Endothelial cell of umbilical vein (primary cell): ENCODE results near the gene MYLK. TPM values are rescaled to one million over a fixed set of nuclear protein-coding genes. Genes with fewer than 3 reads are reported as not detected.

ENCODE experiments used
- BruUV-seq: library from RNA; stranded (reverse); fragments of 400-500 nt; replicated peaks from 2 replicates; lab custom pipeline; 2021; lab: Mats Ljungman, UMichigan
- CTCF ChIA-PET: fragments of 300-600, 350-600 bp; sonication (Branson Sonifier 250); formaldehyde crosslinking; loops from one replicate; lab custom pipeline; 2021; ENCODE audit warnings: antibody characterized with exemption, inconsistent platforms; lab: Charles Lee
- POLR2A ChIA-PET: fragments of 300-600, 350-600 bp; sonication (Branson Sonifier 250); formaldehyde crosslinking; loops from one replicate; lab custom pipeline; 2021; ENCODE audit warnings: antibody characterized with exemption, inconsistent platforms; lab: Charles Lee
- DNase-seq: peaks from one replicate; pipeline ENCODE4 v3.0.0-alpha.2; 2011; ENCODE audit warnings: low read depth, low spot score
- FAIRE-seq: peaks from 2 replicates; lab custom pipeline; 2011; peaks lifted over from hg19 to GRCh38; lab: Jason Lieb, UNC
- H2AFZ ChIP-seq: 2 replicates; pipeline ENCODE4 v1.6.0; 2012; ENCODE audit warnings: low read depth, low read length, control low read depth, inconsistent platforms
- H3K27ac ChIP-seq: 2 replicates; pipeline ENCODE4 v1.5.1; 2011; ENCODE audit warnings: low read depth, mild to moderate bottlenecking, control low read depth, low read length, moderate library complexity; ENCODE audit not compliant: insufficient read depth
- H3K27me3 ChIP-seq, 2 experiments: 2 replicates each; pipeline versions ENCODE4 v1.6.0 to v1.6.1; 2011; ENCODE audit warnings: low read length in 2 of 2, mixed read lengths in 1 of 2; ENCODE audit not compliant: control insufficient read depth in 2 of 2, insufficient read depth in 2 of 2
- H3K36me3 ChIP-seq, 2 experiments: 2 replicates in 1 of 2; 3 replicates in 1 of 2; pipeline ENCODE4 v1.5.1; 2011; ENCODE audit warnings: low read length in 2 of 2, mild to moderate bottlenecking in 1 of 2, moderate library complexity in 1 of 2; ENCODE audit not compliant: control insufficient read depth in 2 of 2, insufficient read depth in 2 of 2; ENCODE audit errors: extremely low read depth in 1 of 2
- H3K4me1 ChIP-seq: 3 replicates; pipeline ENCODE4 v1.5.1; 2011; ENCODE audit warnings: mild to moderate bottlenecking, low read length; ENCODE audit not compliant: control insufficient read depth, insufficient read depth; ENCODE audit errors: extremely low read depth
- H3K4me2 ChIP-seq: 2 replicates; pipeline ENCODE4 v1.6.1; 2011; ENCODE audit warnings: low read length, control low read depth, mixed read lengths; ENCODE audit not compliant: insufficient read depth
- H3K4me3 ChIP-seq, 3 experiments: fragments of 200-600 bp in 1 of 3; sonication (generic), shearing (Covaris generic) in 1 of 3; replicated peaks in 1 of 3; 2 replicates each; pipeline ENCODE4 v1.5.1; 2011 to 2016; ENCODE audit warnings: control low read depth in 3 of 3, low read length in 3 of 3, mild to moderate bottlenecking in 2 of 3, inconsistent platforms in 1 of 3, low read depth in 1 of 3, moderate library complexity in 1 of 3; ENCODE audit not compliant: insufficient read depth in 1 of 3
- H3K79me2 ChIP-seq: 2 replicates; pipeline ENCODE4 v1.6.0; 2012; ENCODE audit warnings: low read length, inconsistent platforms; ENCODE audit not compliant: control insufficient read depth, insufficient read depth
- H3K9ac ChIP-seq: replicated peaks from 2 replicates; pipeline ENCODE3; 2011; ENCODE audit warnings: low read length, control low read depth; ENCODE audit not compliant: insufficient read depth; ENCODE audit errors: extremely low read depth
- H3K9me1 ChIP-seq: replicated peaks from 3 replicates; pipeline ENCODE4 v1.6.0; 2011; ENCODE audit warnings: mild to moderate bottlenecking, low read length; ENCODE audit not compliant: control insufficient read depth, insufficient read depth; ENCODE audit errors: extremely low read depth
- H3K9me3 ChIP-seq: replicated peaks from 2 replicates; pipeline ENCODE4 v1.5.1; 2012; ENCODE audit warnings: low read length, inconsistent platforms; ENCODE audit not compliant: control insufficient read depth, insufficient read depth
- H4K20me1 ChIP-seq: replicated peaks from 2 replicates; pipeline ENCODE3; 2011; ENCODE audit warnings: mild to moderate bottlenecking, low read length; ENCODE audit not compliant: control insufficient read depth, insufficient read depth; ENCODE audit errors: extremely low read depth
- FOS ChIP-seq: IDR thresholded peaks from 2 replicates; pipeline ENCODE4 v1.6.1; 2011; ENCODE audit warnings: mild to moderate bottlenecking, low read length, moderate library complexity, borderline replicate concordance; ENCODE audit not compliant: insufficient read depth
- GATA2 ChIP-seq: IDR thresholded peaks from 2 replicates; pipeline ENCODE4 v1.7.0; 2011; ENCODE audit warnings: low read depth, mild to moderate bottlenecking, moderate library complexity, mixed read lengths, low read length; ENCODE audit not compliant: insufficient read length, insufficient read depth
- JUN ChIP-seq: IDR thresholded peaks from 2 replicates; pipeline ENCODE4 v1.6.1; 2011; ENCODE audit warnings: borderline replicate concordance, low read depth; ENCODE audit not compliant: insufficient read length, insufficient read depth
- MYC ChIP-seq: IDR thresholded peaks from one replicate; pipeline ENCODE4 v1.6.1; 2011; ENCODE audit warnings: mild to moderate bottlenecking, low read depth, low read length
- POLR2A ChIP-seq: IDR thresholded peaks from 2 replicates; pipeline ENCODE4 v1.6.1; 2012; ENCODE audit warnings: low read depth, mild to moderate bottlenecking, control low read depth, low read length
- POLR2AphosphoS5 ChIP-seq: IDR thresholded peaks from 2 replicates; pipeline ENCODE4 v1.6.1; 2012; ENCODE audit warnings: low read depth, mild to moderate bottlenecking, control low read depth, low read length, moderate library complexity; ENCODE audit not compliant: insufficient read depth
- dilution Hi-C: fragments of 300-500 bp; cut with MboI; formaldehyde crosslinking; loops from one replicate; pipeline ENCODE4 v1.15.0; 2019; ENCODE audit warnings: low sequenced_read_pairs; ENCODE audit not compliant: extremely low pct_ligation_motif_present
- intact Hi-C: fragments of 100-400 bp; cut with micrococcal nuclease; formaldehyde crosslinking; loops from one replicate; pipeline ENCODE4 v1.10.0; 2022
- polyA plus RNA-seq, 4 experiments: library from polyadenylated mRNA; depleted of rRNA in 3 of 4; stranded (reverse) in 3 of 4; unstranded in 1 of 4; fragments of >200 nt; gene quantifications; 2 replicates each; pipeline versions ENCODE4 v1.2.1 to v1.2.3, GENCODE V29; 2011 to 2012; ENCODE audit warnings: missing spikeins in 1 of 4
- total RNA-seq: library from RNA; stranded (reverse); gene quantifications from 2 replicates; pipeline ENCODE4 v1.2.3, GENCODE V29; 2021
- TF ChIP-seq, protein P1 (sequence below), 2 donors: IDR thresholded peaks; 1 replicate in 1 of 2; 2 replicates in 1 of 2; pipeline ENCODE4 v1.5.1; 2011; ENCODE audit warnings: low read length in 2 of 2, mild to moderate bottlenecking in 2 of 2, moderate library complexity in 2 of 2, control low read depth in 1 of 2, inconsistent platforms in 1 of 2, low read depth in 1 of 2; ENCODE audit not compliant: insufficient read depth in 1 of 2; ENCODE audit errors: extremely low read depth in 1 of 2

MYLK gene
- total and polyA plus RNA-seq, 2 donors (not counting 3 experiments of a cell fraction or from before 2014, with no cell fraction given), result 10.0 to 22.2 TPM

- intact Hi-C loops (no loop called here), dilution Hi-C loops (no loop called here)
- POLR2A ChIA-PET, result no interaction called here
Observed at GRCh38 chr3:123571264-123571972, 312.7 kb downstream of the MYLK start.

More at GRCh38 chr3:123571264-123571972, 312.7 kb downstream of the MYLK start:
- CTCF ChIA-PET, result interaction anchor here (0.6 to 2.3 kb wide), 3 partner anchors 11 to 71 kb away, joined by 3 to 13 read pairs (median 4); no protein-coding TSS in a partner anchor
- TF ChIP-seq MYC (no peak), POLR2AphosphoS5 (no peak), POLR2A (no peak), JUN (no peak), FOS (no peak), GATA2 (no peak)
- TF ChIP-seq, protein P1, sequence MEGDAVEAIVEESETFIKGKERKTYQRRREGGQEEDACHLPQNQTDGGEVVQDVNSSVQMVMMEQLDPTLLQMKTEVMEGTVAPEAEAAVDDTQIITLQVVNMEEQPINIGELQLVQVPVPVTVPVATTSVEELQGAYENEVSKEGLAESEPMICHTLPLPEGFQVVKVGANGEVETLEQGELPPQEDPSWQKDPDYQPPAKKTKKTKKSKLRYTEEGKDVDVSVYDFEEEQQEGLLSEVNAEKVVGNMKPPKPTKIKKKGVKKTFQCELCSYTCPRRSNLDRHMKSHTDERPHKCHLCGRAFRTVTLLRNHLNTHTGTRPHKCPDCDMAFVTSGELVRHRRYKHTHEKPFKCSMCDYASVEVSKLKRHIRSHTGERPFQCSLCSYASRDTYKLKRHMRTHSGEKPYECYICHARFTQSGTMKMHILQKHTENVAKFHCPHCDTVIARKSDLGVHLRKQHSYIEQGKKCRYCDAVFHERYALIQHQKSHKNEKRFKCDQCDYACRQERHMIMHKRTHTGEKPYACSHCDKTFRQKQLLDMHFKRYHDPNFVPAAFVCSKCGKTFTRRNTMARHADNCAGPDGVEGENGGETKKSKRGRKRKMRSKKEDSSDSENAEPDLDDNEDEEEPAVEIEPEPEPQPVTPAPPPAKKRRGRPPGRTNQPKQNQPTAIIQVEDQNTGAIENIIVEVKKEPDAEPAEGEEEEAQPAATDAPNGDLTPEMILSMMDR (IDR thresholded peaks at IDR 0.05; ENCODE audit: extremely low read depth in 1 of 2, insufficient read depth in 1 of 2, low read depth in 1 of 2, low read length in 2 of 2), result no peak
- Histone ChIP-seq H3K27ac (no peak overlapping the region), H3K9me1 (no peaks in the 10 kb centered on the region), H3K9me3 (no peaks in the 10 kb centered on the region), H2AFZ (no peak overlapping the region), H3K4me1 (no peaks in the 10 kb centered on the region), H3K4me2 (no peak overlapping the region), H3K79me2 (no peaks in the 10 kb centered on the region), H3K9ac (no peak overlapping the region), H3K4me3 (no peak overlapping the region), H3K27me3 (no peaks in the 10 kb centered on the region), H3K36me3 (peaks cover 0 to 2% of the 10 kb centered on the region in 2 experiments), H4K20me1 (no peaks in the 10 kb centered on the region)
- FAIRE-seq (no peak), DNase-seq (no peak)
- BruUV-seq, result no TSS peak
